DMS53 treated with DMSO at 0.1 percent for 48 hours (cell line): ENCODE results near the gene CHI3L2.
"Not testable (repeated sequence)": the region's sequence is repeated elsewhere in the genome, so short reads cannot be mapped to it uniquely, and the experiment has no call there.

Experiments
- DNase-seq: peaks from one replicate; lab custom pipeline; 2025; ENCODE audit not compliant: unreplicated experiment; lab: John Stamatoyannopoulos, UW

The CHI3L2 gene

GRCh38 chr1:111202366-111202706, 25.2 kb upstream of the CHI3L2 start:
- DNase-seq: no peak

GRCh38 chr1:111202707-111203623, 24.5 kb upstream of the CHI3L2 start:
- DNase-seq: no peak

GRCh38 chr1:111203681-111204200, 23.8 kb upstream of the CHI3L2 start:
- peak; percentile 62 for DNase-seq

GRCh38 chr1:111204201-111204982, 23.1 kb upstream of the CHI3L2 start:
- peak; percentile 55 for DNase-seq

GRCh38 chr1:111204983-111205713, 22.4 kb upstream of the CHI3L2 start:
- DNase-seq: no peak

- DNase-seq: no peak
Observed at GRCh38 chr1:111205714-111206050, 21.8 kb upstream of the CHI3L2 start.

GRCh38 chr1:111208921-111209320, 18.6 kb upstream of the CHI3L2 start:
- no peak for DNase-seq

- DNase-seq: no peak
Observed at GRCh38 chr1:111209622-111210021, 17.9 kb upstream of the CHI3L2 start.

- no peak for DNase-seq
Observed at GRCh38 chr1:111211921-111212320, 15.6 kb upstream of the CHI3L2 start.

GRCh38 chr1:111212634-111213335, 14.7 kb upstream of the CHI3L2 start:
- no peak for DNase-seq

- no peak for DNase-seq
Observed at GRCh38 chr1:111213412-111213811, 14.1 kb upstream of the CHI3L2 start.

- DNase-seq: no peak
Observed at GRCh38 chr1:111214074-111214801, 13.3 kb upstream of the CHI3L2 start.

- no peak for DNase-seq
Observed at GRCh38 chr1:111214884-111215283, 12.6 kb upstream of the CHI3L2 start.

- DNase-seq: not testable (repeated sequence)
Observed at GRCh38 chr1:111215285-111215684, 12.2 kb upstream of the CHI3L2 start.

GRCh38 chr1:111216751-111217150, 10.8 kb upstream of the CHI3L2 start:
- DNase-seq: no peak

GRCh38 chr1:111217183-111217910, 10.2 kb upstream of the CHI3L2 start:
- no peak for DNase-seq

GRCh38 chr1:111218701-111219556, 8.6 kb upstream of the CHI3L2 start:
- no peak for DNase-seq

- no peak for DNase-seq
Observed at GRCh38 chr1:111219557-111220286, 7.8 kb upstream of the CHI3L2 start.
